MG63 (cell line): ENCODE data around the gene KRT5. TPM values are rescaled to one million over a fixed set of nuclear protein-coding genes. Genes with fewer than 3 reads are reported as not detected.
A peak's percentile ranks its signal among the peaks of the same experiment; 100 is the strongest.

ENCODE experiments used
- DNase-seq: peaks from one replicate; pipeline ENCODE4 v3.0.0-alpha.2; 2020
- H3K27me3 ChIP-seq: fragments of 250-450 bp; sonication (Bioruptor Pico); 2 replicates; pipeline ENCODE4 v1.5.1; 2020; ENCODE audit warnings: mild to moderate bottlenecking, moderate library complexity
- H3K36me3 ChIP-seq: fragments of 250-450 bp; sonication (Bioruptor Pico); 2 replicates; pipeline ENCODE4 v1.5.1; 2020; ENCODE audit warnings: mild to moderate bottlenecking, moderate library complexity
- H3K4me3 ChIP-seq: fragments of 250-450 bp; sonication (Bioruptor Pico); 2 replicates; pipeline ENCODE4 v1.5.1; 2020; ENCODE audit warnings: mild to moderate bottlenecking, moderate library complexity
- H3K9me3 ChIP-seq: fragments of 250-450 bp; sonication (Bioruptor Pico); 2 replicates; pipeline ENCODE4 v1.5.1; 2020; ENCODE audit warnings: mild to moderate bottlenecking, moderate library complexity
- total RNA-seq: library from RNA; depleted of rRNA; stranded (reverse); fragments of >200 nt; shearing (Covaris generic); gene quantifications from 2 replicates; pipeline ENCODE4 v1.2.3, GENCODE V29; 2014; ENCODE audit warnings: low replicate concordance

KRT5 gene
- total RNA-seq, 1 experiment from 2014 or later: 0.23 TPM

GRCh38 chr12:52526511-52526951 is 6.3 kb upstream of the KRT5 start:
- Histone ChIP-seq H3K4me3 (no peak overlapping the region), H3K9me3 (no peaks in the 10 kb centered on the region), H3K36me3 (no peaks in the 10 kb centered on the region), H3K27me3 (no peaks in the 10 kb centered on the region)
- DNase-seq: peak; percentile 26

- no peak for DNase-seq
- no peaks in the 10 kb centered on the region for H3K9me3 ChIP-seq
These were observed 5.7 kb upstream of the KRT5 start for GRCh38 chr12:52525661-52526499.

GRCh38 chr12:52524898-52525591 is 4.9 kb upstream of the KRT5 start:
- DNase-seq: no peak
- no peaks in the 10 kb centered on the region for H3K36me3 ChIP-seq
- H3K27me3 ChIP-seq: no peaks in the 10 kb centered on the region
- H3K9me3 ChIP-seq: no peaks in the 10 kb centered on the region
- no peak overlapping the region for H3K4me3 ChIP-seq

More at GRCh38 chr12:52525661-52526499, 5.7 kb upstream of the KRT5 start:
- Histone ChIP-seq H3K36me3 (no peaks in the 10 kb centered on the region), H3K4me3 (no peak overlapping the region), H3K27me3 (no peaks in the 10 kb centered on the region)

GRCh38 chr12:52524241-52524897 is 4.2 kb upstream of the KRT5 start:
- no peaks in the 10 kb centered on the region for H3K9me3 ChIP-seq
- DNase-seq: no peak
- no peaks in the 10 kb centered on the region for H3K36me3 ChIP-seq

GRCh38 chr12:52523824-52524223 is 3.6 kb upstream of the KRT5 start:
- Histone ChIP-seq H3K4me3 (no peak overlapping the region), H3K9me3 (no peaks in the 10 kb centered on the region), H3K36me3 (no peaks in the 10 kb centered on the region), H3K27me3 (no peaks in the 10 kb centered on the region)
- DNase-seq: no peak

More at GRCh38 chr12:52524241-52524897, 4.2 kb upstream of the KRT5 start:
- H3K27me3 ChIP-seq: no peaks in the 10 kb centered on the region
- no peak overlapping the region for H3K4me3 ChIP-seq

- Histone ChIP-seq H3K27me3 (no peaks in the 10 kb centered on the region), H3K36me3 (no peaks in the 10 kb centered on the region), H3K4me3 (no peak overlapping the region), H3K9me3 (no peaks in the 10 kb centered on the region)
- peak; percentile 82 for DNase-seq
These were observed 2.3 kb upstream of the KRT5 start for GRCh38 chr12:52522346-52523011.

GRCh38 chr12:52521568-52522266 is 1.5 kb upstream of the KRT5 start:
- no peaks in the 10 kb centered on the region for H3K27me3 ChIP-seq
- H3K36me3 ChIP-seq: no peaks in the 10 kb centered on the region
- peak; percentile 24 for DNase-seq
- no peaks in the 10 kb centered on the region for H3K9me3 ChIP-seq
- no peak overlapping the region for H3K4me3 ChIP-seq

GRCh38 chr12:52521175-52521567 is 977 bp upstream of the KRT5 start:
- no peaks in the 10 kb centered on the region for H3K36me3 ChIP-seq
- H3K9me3 ChIP-seq: no peaks in the 10 kb centered on the region
- DNase-seq: no peak
- no peak overlapping the region for H3K4me3 ChIP-seq
- H3K27me3 ChIP-seq: no peaks in the 10 kb centered on the region

- Histone ChIP-seq H3K36me3 (no peaks in the 10 kb centered on the region), H3K27me3 (no peaks in the 10 kb centered on the region), H3K4me3 (no peak overlapping the region), H3K9me3 (no peaks in the 10 kb centered on the region)
- no peak for DNase-seq
These were observed 849 bp downstream of the KRT5 start for GRCh38 chr12:52519387-52519703.

- DNase-seq: no peak
These were observed 1.4 kb downstream of the KRT5 start for GRCh38 chr12:52518574-52519386.

GRCh38 chr12:52517888-52518287 is 2.3 kb downstream of the KRT5 start:
- DNase-seq: no peak
- no peaks in the 10 kb centered on the region for H3K36me3 ChIP-seq
- H3K4me3 ChIP-seq: no peak overlapping the region

More at GRCh38 chr12:52518574-52519386, 1.4 kb downstream of the KRT5 start:
- Histone ChIP-seq H3K27me3 (no peaks in the 10 kb centered on the region), H3K36me3 (no peaks in the 10 kb centered on the region), H3K9me3 (no peaks in the 10 kb centered on the region), H3K4me3 (no peak overlapping the region)

GRCh38 chr12:52517005-52517835 is 3.0 kb downstream of the KRT5 start:
- DNase-seq: no peak
- no peaks in the 10 kb centered on the region for H3K27me3 ChIP-seq
- H3K9me3 ChIP-seq: no peaks in the 10 kb centered on the region

More at GRCh38 chr12:52517888-52518287, 2.3 kb downstream of the KRT5 start:
- Histone ChIP-seq H3K9me3 (no peaks in the 10 kb centered on the region), H3K27me3 (no peaks in the 10 kb centered on the region)

GRCh38 chr12:52515927-52516831 is 4.0 kb downstream of the KRT5 start:
- Histone ChIP-seq H3K27me3 (no peaks in the 10 kb centered on the region), H3K4me3 (no peak overlapping the region), H3K36me3 (no peaks in the 10 kb centered on the region), H3K9me3 (peaks cover 3% of the 10 kb centered on the region; the same call in 1 of the 2 replicates)
- DNase-seq: no peak

More at GRCh38 chr12:52517005-52517835, 3.0 kb downstream of the KRT5 start:
- no peaks in the 10 kb centered on the region for H3K36me3 ChIP-seq
- H3K4me3 ChIP-seq: no peak overlapping the region

GRCh38 chr12:52515319-52515646 is 4.9 kb downstream of the KRT5 start:
- no peaks in the 10 kb centered on the region for H3K36me3 ChIP-seq
- no peak for DNase-seq
- peaks cover 10% of the 10 kb centered on the region for H3K9me3 ChIP-seq
- no peak overlapping the region for H3K4me3 ChIP-seq
- no peaks in the 10 kb centered on the region for H3K27me3 ChIP-seq
